ENCODE data around the gene MAP1LC3C. TPM values are rescaled to one million over a fixed set of nuclear protein-coding genes. Genes with fewer than 3 reads are reported as not detected.
"Not testable (repeated sequence)": the region's sequence is repeated elsewhere in the genome, so short reads cannot be mapped to it uniquely, and the experiment has no call there.

MAP1LC3C gene
- polyA plus RNA-seq, 1 donor from 2014 or later = 0.50 TPM

GRCh38 chr1:241992734-241993133, 6.2 kb downstream of the MAP1LC3C start:
- Histone ChIP-seq H3K4me2 (ENCODE audit: low read length) (no peak overlapping the region), H3K79me2 (replicated peaks; ENCODE audit: insufficient read depth, low read length) (no peaks in the 10 kb centered on the region), H3K36me3 (ENCODE audit: insufficient read depth, low read length) (no peaks in the 10 kb centered on the region), H4K20me1 (ENCODE audit: insufficient read depth) (no peaks in the 10 kb centered on the region), H3K27ac (ENCODE audit: low read length) (no peak overlapping the region), H2AFZ (ENCODE audit: low read depth, low read length) (no peak overlapping the region), H3K9ac (ENCODE audit: low read length) (no peak overlapping the region), H3K9me2 (ENCODE audit: insufficient read depth, low read length) (no peaks in the 10 kb centered on the region), H3K9me3 (ENCODE audit: low read length) (no peaks in the 10 kb centered on the region), H3F3A (ENCODE audit: insufficient read depth, low read length, poor library complexity, severe bottlenecking) (no peaks in the 10 kb centered on the region), H3K4me3 (ENCODE audit: low read length) (no peak overlapping the region), H3K27me3 (ENCODE audit: insufficient read depth, low read depth, low read length) (no peaks in the 10 kb centered on the region)
- TF ChIP-seq SMC3 (conservative IDR thresholded peaks at IDR 0.05; ENCODE audit: poor library complexity) (no peak), REST (IDR thresholded peaks at IDR 0.05; ENCODE audit: borderline replicate concordance) (no peak), RAD21 (conservative IDR thresholded peaks at IDR 0.05) (no peak), EZH2 (IDR thresholded peaks at IDR 0.05; ENCODE audit: borderline replicate concordance, insufficient read depth, low read length, poor library complexity, severe bottlenecking) (no peak), TAF1 (IDR thresholded peaks at IDR 0.05; ENCODE audit: low read depth) (no peak), MXI1 (conservative IDR thresholded peaks at IDR 0.05; ENCODE audit: poor library complexity, severe bottlenecking) (no peak), POLR2AphosphoS5 (IDR thresholded peaks at IDR 0.05) (no peak), EP300 (conservative IDR thresholded peaks at IDR 0.05; ENCODE audit: poor library complexity, severe bottlenecking) (no peak), CTCF (IDR thresholded peaks at IDR 0.05; ENCODE audit: poor library complexity, severe bottlenecking) (no peak)

- no peaks in the 10 kb centered on the region for H3K36me3 ChIP-seq (ENCODE audit: insufficient read depth, low read length)
- H3K4me2 ChIP-seq (ENCODE audit: low read length) = no peak overlapping the region
- H4K20me1 ChIP-seq (ENCODE audit: insufficient read depth) = no peaks in the 10 kb centered on the region
- H3F3A ChIP-seq (ENCODE audit: insufficient read depth, low read length, poor library complexity, severe bottlenecking) = no peaks in the 10 kb centered on the region
- H3K27me3 ChIP-seq (ENCODE audit: insufficient read depth, low read depth, low read length) = no peaks in the 10 kb centered on the region
- no peak overlapping the region for H3K9ac ChIP-seq (ENCODE audit: low read length)
- no peaks in the 10 kb centered on the region for H3K9me3 ChIP-seq (ENCODE audit: low read length)
- TF ChIP-seq TAF1 (IDR thresholded peaks at IDR 0.05; ENCODE audit: low read depth) (no peak), EZH2 (IDR thresholded peaks at IDR 0.05; ENCODE audit: borderline replicate concordance, insufficient read depth, low read length, poor library complexity, severe bottlenecking) (no peak), RAD21 (conservative IDR thresholded peaks at IDR 0.05) (no peak), MXI1 (conservative IDR thresholded peaks at IDR 0.05; ENCODE audit: poor library complexity, severe bottlenecking) (no peak), EP300 (conservative IDR thresholded peaks at IDR 0.05; ENCODE audit: poor library complexity, severe bottlenecking) (no peak), REST (IDR thresholded peaks at IDR 0.05; ENCODE audit: borderline replicate concordance) (no peak), CTCF (IDR thresholded peaks at IDR 0.05; ENCODE audit: poor library complexity, severe bottlenecking) (no peak), POLR2AphosphoS5 (IDR thresholded peaks at IDR 0.05) (no peak), SMC3 (conservative IDR thresholded peaks at IDR 0.05; ENCODE audit: poor library complexity) (no peak)
- no peaks in the 10 kb centered on the region for H3K9me2 ChIP-seq (ENCODE audit: insufficient read depth, low read length)
- no peak overlapping the region for H3K4me3 ChIP-seq (ENCODE audit: low read length)
- no peaks in the 10 kb centered on the region for H3K79me2 ChIP-seq (replicated peaks; ENCODE audit: insufficient read depth, low read length)
- H2AFZ ChIP-seq (ENCODE audit: low read depth, low read length) = no peak overlapping the region
- no peak overlapping the region for H3K27ac ChIP-seq (ENCODE audit: low read length)
Measured at GRCh38 chr1:241990040-241990439, 8.9 kb downstream of the MAP1LC3C start.

- not testable (repeated sequence) for H3K27ac ChIP-seq (ENCODE audit: low read length); H3K36me3 ChIP-seq (ENCODE audit: insufficient read depth, low read length); H3K4me3 ChIP-seq (ENCODE audit: low read length); H4K20me1 ChIP-seq (ENCODE audit: insufficient read depth); H3K9ac ChIP-seq (ENCODE audit: low read length); H3K4me2 ChIP-seq (ENCODE audit: low read length); H3K9me2 ChIP-seq (ENCODE audit: insufficient read depth, low read length); H3F3A ChIP-seq (ENCODE audit: insufficient read depth, low read length, poor library complexity, severe bottlenecking); H2AFZ ChIP-seq (ENCODE audit: low read depth, low read length); H3K9me3 ChIP-seq (ENCODE audit: low read length); H3K27me3 ChIP-seq (ENCODE audit: insufficient read depth, low read depth, low read length); H3K79me2 ChIP-seq (replicated peaks; ENCODE audit: insufficient read depth, low read length)
Measured at GRCh38 chr1:241988389-241988930, 10.4 kb downstream of the MAP1LC3C start.

Data from neural cell (in vitro differentiated cells).